Urinary bladder (tissue), 4 donors: ENCODE measurements around the gene KIF26B. TPM values are rescaled to one million over a fixed set of nuclear protein-coding genes. Genes with fewer than 3 reads are reported as not detected.

Experiments used
- DNase-seq: peaks from one replicate; pipeline ENCODE4 v3.0.0-alpha.2; 2015; ENCODE audit errors: extremely low spot score
- H3K27ac ChIP-seq: one replicate; pipeline ENCODE4 v1.5.1; 2013; ENCODE audit warnings: low read depth, mild to moderate bottlenecking, moderate library complexity
- H3K36me3 ChIP-seq: one replicate; pipeline ENCODE4 v1.6.1; 2013; ENCODE audit warnings: mild to moderate bottlenecking, moderate library complexity; ENCODE audit not compliant: insufficient read depth
- H3K4me1 ChIP-seq: one replicate; pipeline ENCODE4 v1.6.1; 2013; ENCODE audit warnings: mild to moderate bottlenecking, moderate library complexity; ENCODE audit not compliant: insufficient read depth
- H3K4me3 ChIP-seq: one replicate; pipeline ENCODE4 v1.5.1; 2013; ENCODE audit warnings: low read depth, low read length
- WGBS: extraction: QIAGEN DNeasy Blood & Tissue Kit; methylation state at CpG from one replicate; pipeline ENCODE4 v1.1.7; 2013; 5-methylcytosine and 5-hydroxymethylcytosine counted together
- polyA plus RNA-seq: library from polyadenylated mRNA; stranded (reverse); fragments of 200-250 nt; gene quantifications from one replicate; pipeline ENCODE4 v1.2.3, GENCODE V29; 2013
- total RNA-seq: library from RNA; depleted of rRNA; stranded (reverse); fragments of >200 nt; gene quantifications from one replicate; pipeline ENCODE4 v1.2.3, GENCODE V29; 2014
- donor health status: healthy with polysubstance abuse.
- donor health status: healthy.

The KIF26B gene
- total and polyA plus RNA-seq, 2 donors = 0.62 to 12.2 TPM

GRCh38 chr1:245148861-245149260, 5.9 kb upstream of the KIF26B start:
- Histone ChIP-seq H3K27ac (no peak overlapping the region), H3K4me3 (no peak overlapping the region)
- 89% methylated on average over 9 of the region's 9 CpGs for WGBS

GRCh38 chr1:245153081-245153551, 1.7 kb upstream of the KIF26B start:
- no peak for DNase-seq
- peak overlapping the region; percentile 67 for H3K4me3 ChIP-seq
- under 1% methylated on average over 29 of the region's 29 CpGs for WGBS
- no peaks in the 10 kb centered on the region for H3K36me3 ChIP-seq
- no peaks in the 10 kb centered on the region for H3K4me1 ChIP-seq
- no peak overlapping the region for H3K27ac ChIP-seq

More at GRCh38 chr1:245148861-245149260, 5.9 kb upstream of the KIF26B start:
- Histone ChIP-seq H3K36me3 (no peaks in the 10 kb centered on the region), H3K4me1 (no peaks in the 10 kb centered on the region)
- no peak for DNase-seq

- WGBS = under 1% methylated on average over 76 of the region's 76 CpGs
- DNase-seq = no peak
- Histone ChIP-seq H3K4me1 (no peaks in the 10 kb centered on the region), H3K36me3 (no peaks in the 10 kb centered on the region), H3K27ac (no peak overlapping the region), H3K4me3 (peak overlapping the region; percentile 67)
These were observed 995 bp upstream of the KIF26B start for GRCh38 chr1:245153552-245154428.

- H3K4me1 ChIP-seq = no peaks in the 10 kb centered on the region
- no peak overlapping the region for H3K27ac ChIP-seq
- H3K4me3 ChIP-seq = peak overlapping the region; percentile 67
- DNase-seq = no peak
- WGBS = under 1% methylated on average over 57 of the region's 57 CpGs
- no peaks in the 10 kb centered on the region for H3K36me3 ChIP-seq
These were observed 671 bp downstream of the KIF26B start for GRCh38 chr1:245155272-245156040.

GRCh38 chr1:245156041-245156735, 1.4 kb downstream of the KIF26B start:
- no peaks in the 10 kb centered on the region for H3K4me1 ChIP-seq
- peak overlapping the region; percentile 67 for H3K4me3 ChIP-seq
- under 1% methylated on average over 74 of the region's 74 CpGs for WGBS
- no peaks in the 10 kb centered on the region for H3K36me3 ChIP-seq
- H3K27ac ChIP-seq = no peak overlapping the region
- DNase-seq = no peak

GRCh38 chr1:245156736-245157505, 2.1 kb downstream of the KIF26B start:
- Histone ChIP-seq H3K4me1 (no peaks in the 10 kb centered on the region), H3K4me3 (peak overlapping the region; percentile 67), H3K27ac (no peak overlapping the region), H3K36me3 (no peaks in the 10 kb centered on the region)
- WGBS = 10% methylated on average over 44 of the region's 44 CpGs
- DNase-seq = no peak

GRCh38 chr1:245158913-245159312, 4.1 kb downstream of the KIF26B start:
- no peak overlapping the region for H3K27ac ChIP-seq
- 95% methylated on average over 3 of the region's 3 CpGs for WGBS
- H3K4me3 ChIP-seq = no peak overlapping the region
- no peaks in the 10 kb centered on the region for H3K4me1 ChIP-seq
- no peaks in the 10 kb centered on the region for H3K36me3 ChIP-seq
- DNase-seq = no peak

GRCh38 chr1:245160288-245160687, 5.5 kb downstream of the KIF26B start:
- Histone ChIP-seq H3K4me3 (no peak overlapping the region), H3K27ac (no peak overlapping the region), H3K36me3 (no peaks in the 10 kb centered on the region), H3K4me1 (no peaks in the 10 kb centered on the region)
- DNase-seq = no peak
- WGBS = 35% methylated on average over 5 of the region's 5 CpGs

GRCh38 chr1:245160741-245161400, 6.1 kb downstream of the KIF26B start:
- H3K27ac ChIP-seq = no peak overlapping the region
- no peaks in the 10 kb centered on the region for H3K36me3 ChIP-seq
- no peak overlapping the region for H3K4me3 ChIP-seq
- H3K4me1 ChIP-seq = no peaks in the 10 kb centered on the region
- WGBS = 39% methylated on average over 6 of the region's 6 CpGs
- no peak for DNase-seq

- no peak overlapping the region for H3K27ac ChIP-seq
- no peak overlapping the region for H3K4me3 ChIP-seq
- no peak for DNase-seq
- H3K4me1 ChIP-seq = no peaks in the 10 kb centered on the region
- H3K36me3 ChIP-seq = no peaks in the 10 kb centered on the region
- WGBS = 93% methylated on average over 8 of the region's 8 CpGs
These were observed 7.1 kb downstream of the KIF26B start for GRCh38 chr1:245161866-245162265.

- WGBS = 9% methylated on average over 10 of the region's 10 CpGs
- H3K27ac ChIP-seq = no peak overlapping the region
These were observed 11.7 kb downstream of the KIF26B start for GRCh38 chr1:245166471-245166885.

GRCh38 chr1:245168086-245168485, 13.3 kb downstream of the KIF26B start:
- no peak overlapping the region for H3K4me3 ChIP-seq
- DNase-seq = no peak
- no peak overlapping the region for H3K27ac ChIP-seq
- no peaks in the 10 kb centered on the region for H3K36me3 ChIP-seq
- WGBS = 63% methylated on average over 13 of the region's 13 CpGs
- H3K4me1 ChIP-seq = no peaks in the 10 kb centered on the region

More at GRCh38 chr1:245166471-245166885, 11.7 kb downstream of the KIF26B start:
- DNase-seq = no peak
- Histone ChIP-seq H3K36me3 (no peaks in the 10 kb centered on the region), H3K4me3 (peak overlapping the region; percentile 30), H3K4me1 (no peaks in the 10 kb centered on the region)
